Measurements from ENCODE around the gene HDAC6. TPM values are rescaled to one million over a fixed set of nuclear protein-coding genes. Genes with fewer than 3 reads are reported as not detected.

HDAC6 gene
- total RNA-seq, 1 donor from 2014 or later, result 87.3 TPM

Other genes starting within 250 kb of the HDAC6 start
- gene RBM3, start 227.6 kb upstream of the HDAC6 start, total RNA-seq, result 343 and 349 TPM in 2 replicates
- gene WDR13, start 204.6 kb upstream of the HDAC6 start, total RNA-seq, result 50.0 and 55.0 TPM in 2 replicates
- 151 and 162 TPM in 2 replicates for gene WAS, start 118.3 kb upstream of the HDAC6 start, total RNA-seq
- gene SUV39H1, start 105.3 kb upstream of the HDAC6 start, total RNA-seq, result 21.7 and 25.0 TPM in 2 replicates
- not detected in 2 replicates for gene GLOD5, start 40.3 kb upstream of the HDAC6 start, total RNA-seq
- gene GATA1, start 15.5 kb upstream of the HDAC6 start, total RNA-seq, result not detected in 2 replicates
- not detected in 2 replicates for gene ERAS, start 24.4 kb downstream of the HDAC6 start, total RNA-seq
- 0.56 and 0.78 TPM in 2 replicates for gene PCSK1N, start 33.5 kb downstream of the HDAC6 start, total RNA-seq
- 48.0 and 49.4 TPM in 2 replicates for gene TIMM17B, start 95.7 kb downstream of the HDAC6 start, total RNA-seq
- 88.9 and 92.0 TPM in 2 replicates for gene PQBP1, start 95.9 kb downstream of the HDAC6 start, total RNA-seq
- 22.8 and 25.6 TPM in 2 replicates for gene SLC35A2, start 109.6 kb downstream of the HDAC6 start, total RNA-seq
- gene PIM2, start 117.0 kb downstream of the HDAC6 start, total RNA-seq, result 342 and 350 TPM in 2 replicates
- gene OTUD5, start 155.5 kb downstream of the HDAC6 start, total RNA-seq, result 68.4 and 71.1 TPM in 2 replicates
- gene KCND1, start 169.8 kb downstream of the HDAC6 start, total RNA-seq, result 5.0 and 6.3 TPM in 2 replicates
- gene GRIPAP1, start 200.2 kb downstream of the HDAC6 start, total RNA-seq, result 103 and 110 TPM in 2 replicates
- gene TFE3, start 241.3 kb downstream of the HDAC6 start, total RNA-seq, result 46.6 and 50.9 TPM in 2 replicates